ENCODE measurements around the gene IL1F10.

GRCh38 chr2:113060396-113060795 lies 7.4 kb upstream of the IL1F10 start:
- TF ChIP-seq HDAC6 (IDR thresholded peaks at IDR 0.05; ENCODE audit: low read depth, low read length) (no peak), USF2 (IDR thresholded peaks at IDR 0.05; ENCODE audit: low read depth, low read length) (no peak), USF2 (CRISPR knock-in tag; IDR thresholded peaks at IDR 0.05; ENCODE audit: borderline replicate concordance) (no peak), ZSCAN31 (CRISPR knock-in tag; IDR thresholded peaks at IDR 0.05; ENCODE audit: low read depth) (no peak), HNRNPUL1 (IDR thresholded peaks at IDR 0.05; ENCODE audit: low read depth, low read length) (no peak)

All from HepG2 (cell line).